Ishikawa (cell line): ENCODE results near the gene SCYGR4.

Source experiments
- CEBPB ChIP-seq: IDR thresholded peaks from 2 replicates; pipeline ENCODE4 v1.6.1; 2012
- RAD21 ChIP-seq: IDR thresholded peaks from 2 replicates; pipeline ENCODE4 v1.6.1; 2012; ENCODE audit warnings: low read depth
- TCF12 ChIP-seq: IDR thresholded peaks from 2 replicates; pipeline ENCODE4 v1.6.1; 2012; ENCODE audit warnings: low read depth
- YY1 ChIP-seq: IDR thresholded peaks from 2 replicates; pipeline ENCODE4 v1.6.1; 2012; ENCODE audit warnings: low read depth

DNA sequence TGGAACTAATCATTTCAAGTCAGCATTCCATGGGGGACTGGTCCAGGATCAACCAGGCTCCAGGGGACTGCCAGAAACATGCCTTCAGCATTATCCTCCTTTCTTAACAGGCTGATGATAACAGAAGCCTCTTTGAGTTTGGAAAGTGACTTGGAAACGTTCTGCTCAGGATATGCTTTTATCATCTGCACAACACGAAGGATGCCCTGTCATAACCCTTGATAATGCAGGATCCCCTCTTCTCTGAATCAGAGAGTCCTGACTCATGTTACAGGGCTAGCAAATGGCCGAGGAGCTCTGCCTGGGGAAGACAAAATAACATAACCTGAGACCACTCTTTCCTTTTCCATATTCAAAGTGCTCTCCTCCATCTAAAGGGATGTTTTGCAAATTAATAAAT is 9.4 kb upstream of the SCYGR4 start:
- TF ChIP-seq YY1 (no peak), CEBPB (no peak), TCF12 (no peak), RAD21 (no peak)
